Right lobe of liver (tissue), 6 donors: ENCODE measurements around the gene MYO16. TPM values are rescaled to one million over a fixed set of nuclear protein-coding genes. Genes with fewer than 3 reads are reported as not detected.

Source experiments
- ATAC-seq, 4 donors: fragments of 200-7000 bp; cut with Tn5 transposase; one replicate each; pipeline ENCODE4 v1.9.1; 2020; ENCODE audit warnings: mild to moderate bottlenecking in 4 of 4, moderate library complexity in 4 of 4
- DNase-seq, 3 donors: peaks; one replicate each; pipeline ENCODE4 v3.0.0-alpha.2; 2020
- H3K27ac ChIP-seq, 3 donors: fragments of 200-600 bp; one replicate each; pipeline ENCODE4 v1.8.0; 2022
- H3K27me3 ChIP-seq, 2 donors: fragments of 200-600 bp; one replicate each; pipeline ENCODE4 v1.8.0; 2022
- H3K36me3 ChIP-seq, 4 donors: fragments of 200-600 bp; sonication (generic) in 1 of 4; one replicate each; pipeline versions ENCODE4 v1.5.1 to v1.8.0; 2017 to 2022; ENCODE audit warnings: control low read depth in 1 of 4
- H3K4me1 ChIP-seq, 4 donors: fragments of 200-600 bp; sonication (generic) in 1 of 4; one replicate each; pipeline versions ENCODE4 v1.5.1 to v1.8.0; 2017 to 2022; ENCODE audit warnings: control low read depth in 1 of 4
- H3K4me3 ChIP-seq, 3 donors: fragments of 200-600 bp; one replicate each; pipeline ENCODE4 v1.8.0; 2022
- H3K9me3 ChIP-seq, 4 donors: fragments of 200-600 bp; sonication (generic) in 1 of 4; one replicate each; pipeline versions ENCODE4 v1.5.1 to v1.8.0; 2017 to 2022; ENCODE audit warnings: control low read depth in 1 of 4
- CTCF ChIP-seq, 4 donors: fragments of 200-600 bp in 3 of 4; fragments of 450-650 bp in 1 of 4; IDR thresholded peaks; one replicate each; pipeline versions ENCODE4 v1.5.1 to v1.8.0; 2016 to 2022; ENCODE audit warnings: antibody characterized with exemption in 4 of 4, mild to moderate bottlenecking in 2 of 4
- POLR2A ChIP-seq: fragments of 450-650 bp; IDR thresholded peaks from one replicate; pipeline ENCODE4 v1.6.1; 2017; ENCODE audit warnings: antibody characterized with exemption, mild to moderate bottlenecking
- WGBS: methylation state at CpG from one replicate; pipeline ENCODE4 v1.1.6; 2018; ENCODE audit warnings: low coverage, low lambda C conversion rate; ENCODE audit not compliant: insufficient coverage; ENCODE audit errors: missing lambda C conversion rate; 5-methylcytosine and 5-hydroxymethylcytosine counted together
- intact Hi-C, 2 donors: fragments of 100-400 bp; cut with DNase I; formaldehyde crosslinking; loops; one replicate each; pipeline versions ENCODE4 v1.11.2 to v1.14.1; 2022
- long read RNA-seq: library from polyadenylated mRNA; unstranded; transcript quantifications from one replicate; pipeline ENCODE4 v2.0.0, GENCODE V29; 2019
- total RNA-seq, 6 experiments: library from RNA; depleted of rRNA in 2 of 6; stranded (reverse); fragments of >200 nt in 2 of 6; fragmentation: NEBNext Ultra II Directional in 3 of 6; extraction: Animal tissue kit (Norgen Biotek cat#: 25700) in 3 of 6; gene quantifications; one replicate each; pipeline versions ENCODE4 v1.1.0 to v1.2.4, GENCODE V29; 2016 to 2023
- donor health status: DM: no; HTN: yes; CAD: no.
- donor health status: DM: no; HTN: no; CAD: no.
- donor health status: DM: no; HTN: no; CAD: no.
- donor health status: DM: no; HTN: yes; CAD: no.
- donor health status: DM: no; HTN: yes; CAD: no.

MYO16 gene
- total RNA-seq: 1 to 10 TPM in 3 of 6 experiments, under 1 TPM in 3; 0.43 to 2.7 (median 0.93) TPM
- long read RNA-seq, partial matches to known transcripts: 1 of 2 reads
- long read RNA-seq, other reads (novel, unspliced or antisense): 1 of 2 reads

GRCh38 chr13:108629181-108629752, at the start of gene MYO16:
MYO16 (plus strand) TSS chr13:108629611; CDS start chr13:108629845, 234 bp downstream.
- H3K4me1 ChIP-seq: no peaks in the 10 kb centered on the region
- WGBS: 45% methylated on average over 4 of the region's 11 CpGs
- intact Hi-C loops: no loop called here
- H3K4me3 ChIP-seq: no peak within 1 kb of the TSS
- DNase-seq (no peak), ATAC-seq (no peak)
- no peak within 1 kb of the TSS for H3K27ac ChIP-seq
- no peaks in the 10 kb centered on the region for H3K36me3 ChIP-seq
- TF ChIP-seq POLR2A: no peak
- no peak for TF ChIP-seq CTCF (IDR thresholded peaks at IDR 0.05)
- no peaks in the 10 kb centered on the region for H3K27me3 ChIP-seq
- H3K9me3 ChIP-seq: no peaks in the 10 kb centered on the region

- TF ChIP-seq CTCF (IDR thresholded peaks at IDR 0.05) (no peak), POLR2A (no peak)
- no peak for DNase-seq
- H3K4me3 ChIP-seq: no peak overlapping the region
- no peak overlapping the region for H3K27ac ChIP-seq
- H3K4me1 ChIP-seq: no peaks in the 10 kb centered on the region
- no peaks in the 10 kb centered on the region for H3K36me3 ChIP-seq
- peaks cover 0 to 3% (median 0%) of the 10 kb centered on the region in 4 donors for H3K9me3 ChIP-seq
- WGBS: 64% methylated on average over 3 of the region's 3 CpGs
- intact Hi-C loops: no loop called here
- H3K27me3 ChIP-seq: no peaks in the 10 kb centered on the region
- no peak for ATAC-seq
Observed at GRCh38 chr13:108586826-108587225, 42.6 kb upstream of the MYO16 start.

- no peaks in the 10 kb centered on the region for H3K4me1 ChIP-seq
- no peak for DNase-seq
- no peak overlapping the region for H3K27ac ChIP-seq
- 54% methylated on average over 3 of the region's 3 CpGs for WGBS
- no peaks in the 10 kb centered on the region for H3K36me3 ChIP-seq
- peaks cover 0 to 3% (median 0%) of the 10 kb centered on the region in 4 donors for H3K9me3 ChIP-seq
- H3K27me3 ChIP-seq: no peaks in the 10 kb centered on the region
- no peak overlapping the region for H3K4me3 ChIP-seq
- TF ChIP-seq POLR2A (no peak), CTCF (IDR thresholded peaks at IDR 0.05) (no peak)
- intact Hi-C loops: no loop called here
- no peak for ATAC-seq
Observed at GRCh38 chr13:108588516-108588915, 40.9 kb upstream of the MYO16 start.

- Histone ChIP-seq H3K27ac (no peak overlapping the region), H3K4me3 (no peak overlapping the region), H3K9me3 (no peaks in the 10 kb centered on the region), H3K36me3 (no peaks in the 10 kb centered on the region), H3K4me1 (no peaks in the 10 kb centered on the region), H3K27me3 (no peaks in the 10 kb centered on the region)
- TF ChIP-seq POLR2A (no peak), CTCF (IDR thresholded peaks at IDR 0.05) (no peak)
- DNase-seq (no peak), ATAC-seq (no peak)
- intact Hi-C loops: no loop called here
- WGBS: 8% methylated on average over 3 of the region's 3 CpGs
Observed at GRCh38 chr13:108594153-108594552, 35.3 kb upstream of the MYO16 start.
